GM12864 (cell line): ENCODE measurements around the gene ECEL1.

Experiments
- DNase-seq: peaks from one replicate; pipeline ENCODE4 v3.0.0-alpha.2; 2011; ENCODE audit warnings: low read depth
- H3K4me3 ChIP-seq: 2 replicates; pipeline ENCODE4 v1.5.1; 2011; ENCODE audit warnings: mild to moderate bottlenecking, low read depth, low read length, control low read depth
- TF ChIP-seq, protein P1 (sequence below): IDR thresholded peaks from 2 replicates; pipeline ENCODE4 v1.5.1; 2011; ENCODE audit warnings: low read depth, mild to moderate bottlenecking, moderate library complexity, low read length, control low read depth, inconsistent platforms; ENCODE audit errors: missing control alignments

ECEL1 gene

GRCh38 chr2:232532419-232532818 lies 44.8 kb upstream of the ECEL1 start:
- H3K4me3 ChIP-seq, result no peak overlapping the region
- DNase-seq, result no peak
- TF ChIP-seq, protein P1, sequence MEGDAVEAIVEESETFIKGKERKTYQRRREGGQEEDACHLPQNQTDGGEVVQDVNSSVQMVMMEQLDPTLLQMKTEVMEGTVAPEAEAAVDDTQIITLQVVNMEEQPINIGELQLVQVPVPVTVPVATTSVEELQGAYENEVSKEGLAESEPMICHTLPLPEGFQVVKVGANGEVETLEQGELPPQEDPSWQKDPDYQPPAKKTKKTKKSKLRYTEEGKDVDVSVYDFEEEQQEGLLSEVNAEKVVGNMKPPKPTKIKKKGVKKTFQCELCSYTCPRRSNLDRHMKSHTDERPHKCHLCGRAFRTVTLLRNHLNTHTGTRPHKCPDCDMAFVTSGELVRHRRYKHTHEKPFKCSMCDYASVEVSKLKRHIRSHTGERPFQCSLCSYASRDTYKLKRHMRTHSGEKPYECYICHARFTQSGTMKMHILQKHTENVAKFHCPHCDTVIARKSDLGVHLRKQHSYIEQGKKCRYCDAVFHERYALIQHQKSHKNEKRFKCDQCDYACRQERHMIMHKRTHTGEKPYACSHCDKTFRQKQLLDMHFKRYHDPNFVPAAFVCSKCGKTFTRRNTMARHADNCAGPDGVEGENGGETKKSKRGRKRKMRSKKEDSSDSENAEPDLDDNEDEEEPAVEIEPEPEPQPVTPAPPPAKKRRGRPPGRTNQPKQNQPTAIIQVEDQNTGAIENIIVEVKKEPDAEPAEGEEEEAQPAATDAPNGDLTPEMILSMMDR, result no peak

DNA sequence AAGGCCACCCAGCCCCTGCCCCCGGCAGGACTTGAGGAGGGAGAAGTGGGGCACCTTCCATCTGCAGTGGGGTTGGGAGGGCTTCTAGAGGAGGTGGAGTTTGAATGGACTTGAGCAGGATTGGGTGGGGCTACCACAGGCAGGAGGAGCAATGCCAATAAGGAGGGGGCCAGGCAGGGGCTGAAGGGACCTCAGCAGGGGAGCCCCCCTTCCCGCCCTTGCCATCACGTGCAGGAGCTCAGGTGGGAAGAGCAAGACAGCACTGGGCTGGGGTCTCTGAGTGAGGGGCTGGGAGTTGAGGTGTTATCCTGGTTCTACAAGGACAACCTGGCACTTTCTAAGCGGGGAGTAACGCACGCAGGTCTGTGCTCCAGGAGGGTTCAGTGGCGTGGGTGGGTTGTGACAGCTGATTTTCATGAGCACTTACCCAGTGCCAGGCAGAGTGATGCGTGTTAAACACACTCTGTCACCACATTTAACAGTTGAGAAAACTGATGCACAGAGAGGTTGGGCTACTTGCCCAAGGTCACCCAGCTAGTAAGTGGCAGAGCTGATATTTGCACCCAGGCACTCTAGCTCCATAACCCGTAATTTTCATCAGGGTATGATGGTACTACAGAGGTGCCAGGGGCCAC lies 43.1 kb upstream of the ECEL1 start:
- DNase-seq, result no peak
- TF ChIP-seq, protein P1, result no peak
- H3K4me3 ChIP-seq, result no peak overlapping the region

DNA sequence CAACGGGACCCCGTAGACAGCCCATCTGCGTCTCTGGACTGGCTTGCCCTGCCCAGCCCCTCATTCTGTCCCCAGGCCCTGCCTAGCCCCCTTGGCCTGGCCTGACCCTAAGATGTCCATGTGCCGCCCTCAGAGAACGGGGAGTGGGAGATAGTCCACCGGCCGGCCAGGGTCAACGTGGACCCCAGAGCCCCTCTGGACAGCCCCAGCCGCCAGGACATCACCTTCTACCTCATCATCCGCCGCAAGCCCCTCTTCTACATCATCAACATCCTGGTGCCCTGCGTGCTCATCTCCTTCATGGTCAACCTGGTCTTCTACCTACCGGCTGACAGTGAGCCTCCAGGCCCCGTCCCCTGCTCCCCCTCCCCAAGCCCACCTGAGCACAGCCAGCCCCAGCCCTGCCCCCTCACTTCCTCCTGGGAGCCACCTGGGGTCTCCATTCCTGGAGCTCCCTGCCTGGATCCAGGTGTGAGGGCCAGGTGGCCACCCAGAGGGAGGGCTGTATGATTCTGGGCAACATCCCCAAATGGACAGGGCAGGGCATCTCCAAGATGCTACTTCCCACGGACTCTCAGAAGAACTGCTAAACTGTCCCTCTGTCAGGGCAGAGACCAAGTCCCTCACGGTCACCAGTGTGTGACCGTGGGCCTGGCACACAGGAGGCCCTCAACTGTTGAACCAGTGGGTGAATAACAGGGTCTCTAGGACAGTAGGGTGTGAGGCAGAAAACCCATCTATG lies 42.3 kb upstream of the ECEL1 start:
- no peak overlapping the region for H3K4me3 ChIP-seq
- TF ChIP-seq, protein P1, result no peak
- DNase-seq, result no peak

- DNase-seq, result no peak
- TF ChIP-seq, protein P1, result no peak
- H3K4me3 ChIP-seq, result no peak overlapping the region
Observed at GRCh38 chr2:232528746-232529460, 41.3 kb upstream of the ECEL1 start.

DNA sequence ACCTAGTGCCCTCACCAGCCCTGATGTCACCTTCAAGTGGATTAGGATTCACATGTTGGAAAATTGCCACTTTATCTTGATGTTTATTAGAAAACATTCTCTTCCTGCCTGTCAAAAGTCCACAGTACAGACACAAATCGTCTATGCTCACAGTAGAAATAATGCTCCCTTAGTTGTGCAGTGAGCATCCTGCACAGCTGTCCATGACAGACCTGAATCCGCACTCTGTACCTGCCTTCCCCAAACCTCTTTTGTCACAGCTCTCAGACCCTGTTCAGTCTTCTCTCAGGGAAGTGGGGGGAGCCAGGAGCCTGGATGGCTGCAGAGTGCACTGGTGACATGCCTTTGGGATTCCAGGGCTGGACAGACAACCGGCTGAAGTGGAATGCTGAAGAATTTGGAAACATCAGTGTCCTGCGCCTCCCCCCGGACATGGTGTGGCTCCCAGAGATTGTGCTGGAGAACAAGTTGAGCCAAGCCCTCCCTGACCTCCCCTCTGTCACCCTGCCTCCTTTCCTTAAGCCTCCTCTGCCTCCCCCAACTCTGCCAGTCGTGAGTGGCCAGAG lies 40.4 kb upstream of the ECEL1 start:
- TF ChIP-seq, protein P1, result no peak
- no peak for DNase-seq
- H3K4me3 ChIP-seq, result no peak overlapping the region

- no peak overlapping the region for H3K4me3 ChIP-seq
- TF ChIP-seq, protein P1, result no peak
- DNase-seq, result no peak
Observed at GRCh38 chr2:232526372-232526941, 38.8 kb upstream of the ECEL1 start.
